ENCODE measurements around the gene AKAP8. TPM values are rescaled to one million over a fixed set of nuclear protein-coding genes. Genes with fewer than 3 reads are reported as not detected.
"Not testable (repeated sequence)": the region's sequence is repeated elsewhere in the genome, so short reads cannot be mapped to it uniquely, and the experiment has no call there.

Gene AKAP8
- polyA plus RNA-seq, 1 experiment: 11.2 TPM

DNA sequence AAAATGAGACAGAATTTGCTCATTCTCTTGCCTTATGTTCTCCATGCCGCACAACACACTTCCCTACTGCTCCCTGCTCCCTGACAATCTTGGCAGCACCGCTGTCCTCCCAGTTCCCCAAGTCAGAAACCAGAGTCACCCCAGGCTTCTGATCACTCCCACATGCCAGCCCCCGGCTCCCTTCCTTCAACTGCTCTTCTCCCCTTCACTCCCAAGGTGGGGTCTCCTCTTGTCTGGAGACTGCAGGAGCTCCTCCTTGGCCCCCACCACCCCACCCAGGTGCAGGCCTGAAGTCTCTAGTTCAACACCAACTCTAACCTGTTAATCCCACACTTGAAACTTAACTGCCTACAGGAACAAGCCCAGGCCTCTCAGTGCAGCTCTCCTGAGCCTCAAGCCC is 16.8 kb upstream of the AKAP8 start:
- ChIA-PET POLR2A (no interaction called here), CTCF (no interaction called here)
- TF ChIP-seq, protein P1, sequence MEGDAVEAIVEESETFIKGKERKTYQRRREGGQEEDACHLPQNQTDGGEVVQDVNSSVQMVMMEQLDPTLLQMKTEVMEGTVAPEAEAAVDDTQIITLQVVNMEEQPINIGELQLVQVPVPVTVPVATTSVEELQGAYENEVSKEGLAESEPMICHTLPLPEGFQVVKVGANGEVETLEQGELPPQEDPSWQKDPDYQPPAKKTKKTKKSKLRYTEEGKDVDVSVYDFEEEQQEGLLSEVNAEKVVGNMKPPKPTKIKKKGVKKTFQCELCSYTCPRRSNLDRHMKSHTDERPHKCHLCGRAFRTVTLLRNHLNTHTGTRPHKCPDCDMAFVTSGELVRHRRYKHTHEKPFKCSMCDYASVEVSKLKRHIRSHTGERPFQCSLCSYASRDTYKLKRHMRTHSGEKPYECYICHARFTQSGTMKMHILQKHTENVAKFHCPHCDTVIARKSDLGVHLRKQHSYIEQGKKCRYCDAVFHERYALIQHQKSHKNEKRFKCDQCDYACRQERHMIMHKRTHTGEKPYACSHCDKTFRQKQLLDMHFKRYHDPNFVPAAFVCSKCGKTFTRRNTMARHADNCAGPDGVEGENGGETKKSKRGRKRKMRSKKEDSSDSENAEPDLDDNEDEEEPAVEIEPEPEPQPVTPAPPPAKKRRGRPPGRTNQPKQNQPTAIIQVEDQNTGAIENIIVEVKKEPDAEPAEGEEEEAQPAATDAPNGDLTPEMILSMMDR (IDR thresholded peaks at IDR 0.05; ENCODE audit: insufficient read depth, low read depth, low read length): no peak
- H3K27me3 ChIP-seq (ENCODE audit: control insufficient read depth, insufficient read depth, low read length): no peaks in the 10 kb centered on the region
- peaks cover 50% of the 10 kb centered on the region for H3K36me3 ChIP-seq (ENCODE audit: control insufficient read depth, insufficient read depth, low read length)
- DNase-seq (ENCODE audit: low read depth): no peak
- H3K4me3 ChIP-seq (ENCODE audit: low read depth, low read length): no peak overlapping the region

GRCh38 chr19:15395251-15395650 is 15.7 kb upstream of the AKAP8 start:
- DNase-seq (ENCODE audit: low read depth); H3K27me3 ChIP-seq (ENCODE audit: control insufficient read depth, insufficient read depth, low read length); CTCF ChIA-PET; POLR2A ChIA-PET; H3K4me3 ChIP-seq (ENCODE audit: low read depth, low read length): not testable (repeated sequence)
- H3K36me3 ChIP-seq (ENCODE audit: control insufficient read depth, insufficient read depth, low read length): peaks cover 39% of the 10 kb centered on the region

GRCh38 chr19:15394426-15394825 is 14.8 kb upstream of the AKAP8 start:
- Histone ChIP-seq H3K27me3 (ENCODE audit: control insufficient read depth, insufficient read depth, low read length) (no peaks in the 10 kb centered on the region), H3K36me3 (ENCODE audit: control insufficient read depth, insufficient read depth, low read length) (peaks cover 33% of the 10 kb centered on the region), H3K4me3 (ENCODE audit: low read depth, low read length) (no peak overlapping the region)
- TF ChIP-seq, protein P1 (IDR thresholded peaks at IDR 0.05; ENCODE audit: insufficient read depth, low read depth, low read length): no peak
- POLR2A ChIA-PET: interaction anchor here (0.6 kb wide), 1 partner anchor 17 kb away, joined by 4 read pairs; no protein-coding TSS in a partner anchor
- CTCF ChIA-PET: interaction anchor here (0.6 to 1.0 kb wide), 3 partner anchors 23 to 823 kb away, joined by 3 to 4 read pairs (median 4); partner anchors contain the start of gene NDUFB7
- no peak for DNase-seq (ENCODE audit: low read depth)

- DNase-seq (ENCODE audit: low read depth): peak; percentile 36
- POLR2A ChIA-PET: no interaction called here
- H3K4me3 ChIP-seq (ENCODE audit: low read depth, low read length): no peak overlapping the region
- peaks cover 28% of the 10 kb centered on the region for H3K36me3 ChIP-seq (ENCODE audit: control insufficient read depth, insufficient read depth, low read length)
- no peaks in the 10 kb centered on the region for H3K27me3 ChIP-seq (ENCODE audit: control insufficient read depth, insufficient read depth, low read length)
- TF ChIP-seq, protein P1 (IDR thresholded peaks at IDR 0.05; ENCODE audit: insufficient read depth, low read depth, low read length): no peak
- CTCF ChIA-PET: interaction anchor here (0.6 to 1.0 kb wide), 3 partner anchors 24 to 822 kb away, joined by 3 to 4 read pairs (median 4); partner anchors contain the start of gene NDUFB7
Observed at GRCh38 chr19:15393963-15394362, 14.4 kb upstream of the AKAP8 start.

DNA sequence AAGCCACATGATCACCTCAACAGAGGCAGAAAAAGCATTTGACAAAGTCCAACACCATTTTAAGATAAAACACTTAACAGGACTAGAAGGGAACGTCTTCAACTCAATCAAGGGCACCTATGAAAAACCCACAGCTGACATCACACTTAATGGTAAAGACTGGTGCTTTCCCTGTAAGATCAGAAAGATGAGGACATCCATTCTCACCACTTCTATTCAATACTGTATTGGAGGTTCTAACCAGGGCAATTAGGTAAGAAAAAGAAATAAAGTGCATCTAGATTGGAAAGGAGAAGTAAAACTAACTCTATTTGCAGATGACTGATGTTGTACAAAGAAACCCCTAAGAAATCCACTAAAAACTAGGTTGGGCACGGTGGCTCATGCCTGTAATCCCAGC is 11.2 kb upstream of the AKAP8 start:
- no peak overlapping the region for H3K4me3 ChIP-seq (ENCODE audit: low read depth, low read length)
- peaks cover 5% of the 10 kb centered on the region for H3K36me3 ChIP-seq (ENCODE audit: control insufficient read depth, insufficient read depth, low read length)
- CTCF ChIA-PET: no interaction called here
- H3K27me3 ChIP-seq (ENCODE audit: control insufficient read depth, insufficient read depth, low read length): no peaks in the 10 kb centered on the region
- TF ChIP-seq, protein P1 (IDR thresholded peaks at IDR 0.05; ENCODE audit: insufficient read depth, low read depth, low read length): no peak
- POLR2A ChIA-PET: no interaction called here
- DNase-seq (ENCODE audit: low read depth): no peak

GRCh38 chr19:15381864-15382263 is 2.3 kb upstream of the AKAP8 start:
- H3K27me3 ChIP-seq (ENCODE audit: control insufficient read depth, insufficient read depth, low read length): no peaks in the 10 kb centered on the region
- no peak overlapping the region for H3K4me3 ChIP-seq (ENCODE audit: low read depth, low read length)
- TF ChIP-seq, protein P1 (IDR thresholded peaks at IDR 0.05; ENCODE audit: insufficient read depth, low read depth, low read length): no peak
- no peak for DNase-seq (ENCODE audit: low read depth)
- CTCF ChIA-PET: no interaction called here
- H3K36me3 ChIP-seq (ENCODE audit: control insufficient read depth, insufficient read depth, low read length): peaks cover 1% of the 10 kb centered on the region
- POLR2A ChIA-PET: no interaction called here

Data from BJ (cell line).